BJ (cell line): Measurements from ENCODE around the gene CAT. TPM values are rescaled to one million over a fixed set of nuclear protein-coding genes. Genes with fewer than 3 reads are reported as not detected.

Experiments used
- CTCF ChIA-PET: fragments of 350-600 bp; formaldehyde crosslinking; extraction: SDS; loops from one replicate; lab custom pipeline; 2021; ENCODE audit warnings: antibody characterized with exemption, inconsistent platforms; lab: Yijun Ruan, JAX
- POLR2A ChIA-PET: fragments of 300-600 bp; sonication (Branson Sonifier 250); formaldehyde crosslinking; extraction: SDS; loops from one replicate; lab custom pipeline; 2021; ENCODE audit warnings: antibody characterized with exemption; lab: Charles Lee
- DNase-seq: peaks from one replicate; pipeline ENCODE4 v3.0.0-alpha.2; 2011; ENCODE audit warnings: low read depth
- H3K27me3 ChIP-seq: 2 replicates; pipeline ENCODE4 v1.6.0; 2011; ENCODE audit warnings: low read length; ENCODE audit not compliant: control insufficient read depth, insufficient read depth
- H3K36me3 ChIP-seq: 2 replicates; pipeline ENCODE4 v1.5.1; 2011; ENCODE audit warnings: low read length; ENCODE audit not compliant: control insufficient read depth, insufficient read depth
- H3K4me3 ChIP-seq: 2 replicates; pipeline ENCODE4 v1.5.1; 2011; ENCODE audit warnings: low read depth, mild to moderate bottlenecking, control low read depth, low read length
- polyA plus RNA-seq: library from polyadenylated mRNA; depleted of rRNA; stranded (reverse); fragments of >200 nt; gene quantifications from 2 replicates; pipeline ENCODE4 v1.2.3, GENCODE V29; 2011; rRNA removed
- small RNA-seq: library from RNA; depleted of rRNA; stranded (forward); fragments of <200 nt; gene quantifications from one replicate; pipeline ENCODE3, GENCODE V24; 2012; ENCODE audit warnings: low replicate concordance, low read depth; ENCODE audit not compliant: insufficient read length
- TF ChIP-seq, protein P1 (sequence below): IDR thresholded peaks from 2 replicates; pipeline ENCODE4 v1.5.1; 2011; ENCODE audit warnings: low read depth, mild to moderate bottlenecking, control low read depth, inconsistent platforms, low read length, moderate library complexity; ENCODE audit not compliant: insufficient read depth

CAT gene
- polyA plus RNA-seq, 1 experiment = 101 TPM

- TF ChIP-seq, protein P1, sequence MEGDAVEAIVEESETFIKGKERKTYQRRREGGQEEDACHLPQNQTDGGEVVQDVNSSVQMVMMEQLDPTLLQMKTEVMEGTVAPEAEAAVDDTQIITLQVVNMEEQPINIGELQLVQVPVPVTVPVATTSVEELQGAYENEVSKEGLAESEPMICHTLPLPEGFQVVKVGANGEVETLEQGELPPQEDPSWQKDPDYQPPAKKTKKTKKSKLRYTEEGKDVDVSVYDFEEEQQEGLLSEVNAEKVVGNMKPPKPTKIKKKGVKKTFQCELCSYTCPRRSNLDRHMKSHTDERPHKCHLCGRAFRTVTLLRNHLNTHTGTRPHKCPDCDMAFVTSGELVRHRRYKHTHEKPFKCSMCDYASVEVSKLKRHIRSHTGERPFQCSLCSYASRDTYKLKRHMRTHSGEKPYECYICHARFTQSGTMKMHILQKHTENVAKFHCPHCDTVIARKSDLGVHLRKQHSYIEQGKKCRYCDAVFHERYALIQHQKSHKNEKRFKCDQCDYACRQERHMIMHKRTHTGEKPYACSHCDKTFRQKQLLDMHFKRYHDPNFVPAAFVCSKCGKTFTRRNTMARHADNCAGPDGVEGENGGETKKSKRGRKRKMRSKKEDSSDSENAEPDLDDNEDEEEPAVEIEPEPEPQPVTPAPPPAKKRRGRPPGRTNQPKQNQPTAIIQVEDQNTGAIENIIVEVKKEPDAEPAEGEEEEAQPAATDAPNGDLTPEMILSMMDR = no peak
- H3K27me3 ChIP-seq = peaks cover 14% of the 10 kb centered on the region
- H3K4me3 ChIP-seq = no peak overlapping the region
- no peak for DNase-seq
- no peaks in the 10 kb centered on the region for H3K36me3 ChIP-seq
- ChIA-PET POLR2A (no interaction called here), CTCF (interaction anchor here (1.0 to 8.7 kb wide), 2 partner anchors 8 to 21 kb away, joined by 3 to 48 read pairs; partner anchors contain the start of gene ELF5)
These were observed 82.5 kb downstream of the CAT start for GRCh38 chr11:34521265-34521664.

Small RNA genes lying within 50 kb of the gene (small RNA-seq; reads per million reads assigned to genes)
- gene AL035079.1 = not detected

Other genes with a start within 250 kb of the CAT start
- 2.8 and 6.3 TPM in 2 replicates for gene ABTB2, start 80.9 kb upstream of the CAT start, polyA plus RNA-seq
- not detected in 2 replicates for gene ELF5, start 74.9 kb downstream of the CAT start, polyA plus RNA-seq
- not detected in 2 replicates for gene EHF, start 182.2 kb downstream of the CAT start, polyA plus RNA-seq